Skin of body (tissue), 2 donors: ENCODE measurements around the gene AEBP2. TPM values are rescaled to one million over a fixed set of nuclear protein-coding genes. Genes with fewer than 3 reads are reported as not detected.

Source experiments
- DNase-seq: peaks from one replicate; lab custom pipeline; 2025; lab: John Stamatoyannopoulos, UW
- total RNA-seq: library from RNA; depleted of rRNA; stranded (reverse); fragments of >200 nt; gene quantifications from one replicate; pipeline ENCODE4 v1.2.3, GENCODE V29; 2014

AEBP2 gene
- total RNA-seq, 1 donor from 2014 or later = 43.8 TPM

GRCh38 chr12:19506497-19506896 is 67.2 kb downstream of the AEBP2 start:
- no peak for DNase-seq

- peak; percentile 49 for DNase-seq
Observed at GRCh38 chr12:19507823-19508222, 68.5 kb downstream of the AEBP2 start.

- DNase-seq = no peak
Observed at GRCh38 chr12:19510461-19510860, 71.2 kb downstream of the AEBP2 start.

- no peak for DNase-seq
Observed at GRCh38 chr12:19515179-19515578, 75.9 kb downstream of the AEBP2 start.

GRCh38 chr12:19517583-19517982 is 78.3 kb downstream of the AEBP2 start:
- DNase-seq = peak; percentile 79

- DNase-seq = no peak
Observed at GRCh38 chr12:19518209-19518608, 78.9 kb downstream of the AEBP2 start.

GRCh38 chr12:19520646-19521415 is 81.5 kb downstream of the AEBP2 start:
- no peak for DNase-seq

GRCh38 chr12:19525274-19525673 is 86.0 kb downstream of the AEBP2 start:
- DNase-seq = no peak

GRCh38 chr12:19527866-19528265 is 88.6 kb downstream of the AEBP2 start:
- DNase-seq = no peak

GRCh38 chr12:19528750-19529149 is 89.5 kb downstream of the AEBP2 start:
- no peak for DNase-seq

GRCh38 chr12:19529951-19530636 is 90.8 kb downstream of the AEBP2 start:
- DNase-seq = no peak

- no peak for DNase-seq
Observed at GRCh38 chr12:19530637-19531023, 91.3 kb downstream of the AEBP2 start.

GRCh38 chr12:19533567-19533966 is 94.3 kb downstream of the AEBP2 start:
- DNase-seq = no peak

GRCh38 chr12:19539071-19539470 is 99.8 kb downstream of the AEBP2 start:
- DNase-seq = no peak

- no peak for DNase-seq
Observed at GRCh38 chr12:19539836-19540235, 100.5 kb downstream of the AEBP2 start.

GRCh38 chr12:19542606-19543005 is 103.3 kb downstream of the AEBP2 start:
- no peak for DNase-seq

- peak; percentile 21 for DNase-seq
Observed at GRCh38 chr12:19544353-19544752, 105.1 kb downstream of the AEBP2 start.

GRCh38 chr12:19545301-19545700 is 106.0 kb downstream of the AEBP2 start:
- DNase-seq = no peak

GRCh38 chr12:19546027-19546426 is 106.7 kb downstream of the AEBP2 start:
- DNase-seq = peak; percentile 44

GRCh38 chr12:19546611-19547162 is 107.4 kb downstream of the AEBP2 start:
- DNase-seq = peak; percentile 44

GRCh38 chr12:19547271-19547671 is 108.0 kb downstream of the AEBP2 start:
- DNase-seq = peak; percentile 57

- peak; percentile 42 for DNase-seq
Observed at GRCh38 chr12:19548834-19549233, 109.5 kb downstream of the AEBP2 start.

- no peak for DNase-seq
Observed at GRCh38 chr12:19550626-19551025, 111.3 kb downstream of the AEBP2 start.
